ENCODE data around the gene TMEM132D. TPM values are rescaled to one million over a fixed set of nuclear protein-coding genes. Genes with fewer than 3 reads are reported as not detected.

The TMEM132D gene
- total RNA-seq, 5 donors from 2014 or later (not counting 1 experiment from before 2014, with no cell fraction given), result not detected

DNA sequence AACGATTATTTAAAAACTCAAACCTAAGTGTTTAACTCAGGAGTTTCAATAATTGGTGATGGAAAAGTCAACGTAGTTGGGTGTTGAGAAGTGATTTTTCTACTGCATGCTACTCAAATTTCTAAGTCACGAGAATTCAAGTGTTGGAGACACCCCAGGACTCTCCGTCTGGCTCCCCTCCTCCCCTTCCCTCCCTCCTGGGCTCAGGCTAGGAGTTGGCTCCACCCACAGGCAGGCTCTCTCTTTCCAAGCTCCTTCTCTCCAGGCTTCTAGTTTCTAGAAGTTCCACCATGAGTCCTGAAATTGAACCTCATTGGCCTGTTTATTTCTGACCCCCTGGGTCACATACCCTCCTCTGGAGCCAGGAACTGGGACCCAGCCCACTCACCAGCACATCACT lies 73.0 kb downstream of the TMEM132D start:
- H3K27me3 Mint-ChIP-seq, result no peaks in the 10 kb centered on the region
- Histone ChIP-seq H3K4me3 (ENCODE audit: control insufficient read depth in 1 of 2, extremely low read depth in 1 of 2, low read length in 1 of 2) (no peak overlapping the region), H3K36me3 (ENCODE audit: control insufficient read depth in 2 of 2, extremely low read depth in 1 of 2, insufficient read depth in 1 of 2, low read length in 1 of 2) (no peaks in the 10 kb centered on the region), H3K27ac (ENCODE audit: low read length) (no peak overlapping the region), H3K9me3 (no peaks in the 10 kb centered on the region), H3K27me3 (replicated peaks in 1 of 2; ENCODE audit: control insufficient read depth in 2 of 2, extremely low read depth in 1 of 2, insufficient read depth in 2 of 2, low read length in 1 of 2) (peaks cover 0 to 5% of the 10 kb centered on the region in 2 experiments), H3K4me1 (ENCODE audit: control insufficient read depth in 1 of 2, extremely low read depth in 1 of 2, insufficient read depth in 2 of 2, low read length in 2 of 2) (no peaks in the 10 kb centered on the region)
- no peaks in the 10 kb centered on the region for H3K36me3 Mint-ChIP-seq
- H3K27ac Mint-ChIP-seq, result no peak overlapping the region
- CTCF ChIA-PET, result no interaction called here
- no peaks in the 10 kb centered on the region for H3K4me1 Mint-ChIP-seq
- no peak overlapping the region for H3K4me3 Mint-ChIP-seq
- POLR2A ChIA-PET, result no interaction called here
- DNase-seq (no peak), ATAC-seq (replicated peaks in 1 of 4) (no peak)
- 25% methylated on average over 1 of the region's 4 CpGs for WGBS (ENCODE audit: insufficient coverage)
- H3K9me3 Mint-ChIP-seq, result peaks cover 0 to 3% (median 3%) of the 10 kb centered on the region in 3 donors

GRCh38 chr12:129827866-129828384 lies 75.9 kb downstream of the TMEM132D start:
- ATAC-seq (replicated peaks in 1 of 4) (no peak), DNase-seq (no peak)
- no peaks in the 10 kb centered on the region for H3K36me3 Mint-ChIP-seq
- H3K4me3 ChIP-seq (ENCODE audit: control insufficient read depth in 1 of 2, extremely low read depth in 1 of 2, low read length in 1 of 2), result no peak overlapping the region
- H3K27me3 Mint-ChIP-seq, result peaks cover 2 to 3% of the 10 kb centered on the region in 2 donors
- H3K9me3 Mint-ChIP-seq, result peaks cover 0 to 5% (median 2%) of the 10 kb centered on the region in 3 donors
- H3K27ac ChIP-seq (ENCODE audit: low read length), result no peak overlapping the region
- no peaks in the 10 kb centered on the region for H3K36me3 ChIP-seq (ENCODE audit: control insufficient read depth in 2 of 2, extremely low read depth in 1 of 2, insufficient read depth in 1 of 2, low read length in 1 of 2)
- no peak overlapping the region for H3K27ac Mint-ChIP-seq
- no peaks in the 10 kb centered on the region for H3K4me1 ChIP-seq (ENCODE audit: control insufficient read depth in 1 of 2, extremely low read depth in 1 of 2, insufficient read depth in 2 of 2, low read length in 2 of 2)
- H3K4me3 Mint-ChIP-seq, result no peak overlapping the region
- peaks cover 0 to 11% of the 10 kb centered on the region in 2 experiments for H3K27me3 ChIP-seq (replicated peaks in 1 of 2; ENCODE audit: control insufficient read depth in 2 of 2, extremely low read depth in 1 of 2, insufficient read depth in 2 of 2, low read length in 1 of 2)
- no CpG with 5 or more reads among the region's 2 CpGs for WGBS (ENCODE audit: insufficient coverage)
- H3K9me3 ChIP-seq, result no peaks in the 10 kb centered on the region
- POLR2A ChIA-PET, result no interaction called here
- CTCF ChIA-PET, result no interaction called here
- no peaks in the 10 kb centered on the region for H3K4me1 Mint-ChIP-seq

- H3K27me3 Mint-ChIP-seq, result peaks cover 2 to 3% of the 10 kb centered on the region in 2 donors
- peaks cover 0 to 7% (median 0%) of the 10 kb centered on the region in 3 donors for H3K9me3 Mint-ChIP-seq
- ATAC-seq (replicated peaks in 1 of 4), result no peak
These were observed 76.5 kb downstream of the TMEM132D start for GRCh38 chr12:129827102-129827865.

DNA sequence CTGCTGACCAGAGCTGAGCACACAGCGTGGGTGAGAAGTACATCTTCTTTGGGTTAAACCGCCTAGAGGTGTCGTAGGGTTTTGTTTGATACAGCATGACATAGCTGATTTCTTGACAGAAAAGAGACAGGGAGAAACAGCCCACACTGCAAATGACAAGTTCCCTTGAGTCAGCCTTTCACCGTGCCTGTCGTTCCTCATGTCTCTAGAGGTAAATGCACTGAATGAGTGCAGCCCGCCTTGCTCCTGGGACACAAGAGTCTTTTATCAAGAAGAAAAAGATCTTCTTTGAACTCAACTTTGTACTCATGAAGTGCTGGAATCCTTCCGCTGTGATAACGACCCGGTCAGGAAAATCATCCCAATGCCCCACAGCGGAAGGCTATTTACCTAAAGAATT lies 77.6 kb downstream of the TMEM132D start:
- H3K4me3 Mint-ChIP-seq, result no peak overlapping the region
- H3K36me3 Mint-ChIP-seq, result no peaks in the 10 kb centered on the region
- no peak for ATAC-seq (replicated peaks in 1 of 4)
- H3K27me3 Mint-ChIP-seq, result peaks cover 2 to 3% of the 10 kb centered on the region in 2 donors
- no peaks in the 10 kb centered on the region for H3K4me1 Mint-ChIP-seq
- CTCF ChIA-PET, result no interaction called here
- Histone ChIP-seq H3K4me3 (ENCODE audit: control insufficient read depth in 1 of 2, extremely low read depth in 1 of 2, low read length in 1 of 2) (no peak overlapping the region), H3K27ac (ENCODE audit: low read length) (no peak overlapping the region), H3K4me1 (ENCODE audit: control insufficient read depth in 1 of 2, extremely low read depth in 1 of 2, insufficient read depth in 2 of 2, low read length in 2 of 2) (no peaks in the 10 kb centered on the region), H3K27me3 (replicated peaks in 1 of 2; ENCODE audit: control insufficient read depth in 2 of 2, extremely low read depth in 1 of 2, insufficient read depth in 2 of 2, low read length in 1 of 2) (peaks cover 0 to 9% of the 10 kb centered on the region in 2 experiments), H3K36me3 (ENCODE audit: control insufficient read depth in 2 of 2, extremely low read depth in 1 of 2, insufficient read depth in 1 of 2, low read length in 1 of 2) (no peaks in the 10 kb centered on the region), H3K9me3 (no peaks in the 10 kb centered on the region)
- POLR2A ChIA-PET, result no interaction called here
- 82% methylated on average over 5 of the region's 10 CpGs for WGBS (ENCODE audit: insufficient coverage)
- DNase-seq, result no peak
- no peak overlapping the region for H3K27ac Mint-ChIP-seq
- peaks cover 0 to 11% (median 0%) of the 10 kb centered on the region in 3 donors for H3K9me3 Mint-ChIP-seq

More at GRCh38 chr12:129827102-129827865, 76.5 kb downstream of the TMEM132D start:
- H3K36me3 ChIP-seq (ENCODE audit: control insufficient read depth in 2 of 2, extremely low read depth in 1 of 2, insufficient read depth in 1 of 2, low read length in 1 of 2), result no peaks in the 10 kb centered on the region
- ChIA-PET CTCF (no interaction called here), POLR2A (no interaction called here)
- no peaks in the 10 kb centered on the region for H3K4me1 Mint-ChIP-seq
- H3K27ac Mint-ChIP-seq, result no peak overlapping the region
- no peak overlapping the region for H3K4me3 Mint-ChIP-seq
- no peak for DNase-seq
- no peak overlapping the region for H3K4me3 ChIP-seq (ENCODE audit: control insufficient read depth in 1 of 2, extremely low read depth in 1 of 2, low read length in 1 of 2)
- WGBS (ENCODE audit: insufficient coverage), result 0% methylated on average over 1 of the region's 5 CpGs
- peaks cover 0 to 11% of the 10 kb centered on the region in 2 experiments for H3K27me3 ChIP-seq (replicated peaks in 1 of 2; ENCODE audit: control insufficient read depth in 2 of 2, extremely low read depth in 1 of 2, insufficient read depth in 2 of 2, low read length in 1 of 2)
- no peaks in the 10 kb centered on the region for H3K4me1 ChIP-seq (ENCODE audit: control insufficient read depth in 1 of 2, extremely low read depth in 1 of 2, insufficient read depth in 2 of 2, low read length in 2 of 2)
- H3K9me3 ChIP-seq, result no peaks in the 10 kb centered on the region
- H3K27ac ChIP-seq (ENCODE audit: low read length), result no peak overlapping the region
- H3K36me3 Mint-ChIP-seq, result no peaks in the 10 kb centered on the region

GRCh38 chr12:129825316-129825715 lies 78.5 kb downstream of the TMEM132D start:
- 76% methylated on average over 5 of the region's 9 CpGs for WGBS (ENCODE audit: insufficient coverage)
- no peaks in the 10 kb centered on the region for H3K4me1 Mint-ChIP-seq
- DNase-seq (no peak), ATAC-seq (replicated peaks in 1 of 4) (no peak)
- H3K9me3 ChIP-seq, result no peaks in the 10 kb centered on the region
- H3K27ac ChIP-seq (ENCODE audit: low read length), result no peak overlapping the region
- H3K27me3 Mint-ChIP-seq, result peaks cover 2 to 3% of the 10 kb centered on the region in 2 donors
- no peak overlapping the region for H3K4me3 Mint-ChIP-seq
- H3K36me3 Mint-ChIP-seq, result no peaks in the 10 kb centered on the region
- CTCF ChIA-PET, result no interaction called here
- POLR2A ChIA-PET, result no interaction called here
- H3K27me3 ChIP-seq (replicated peaks in 1 of 2; ENCODE audit: control insufficient read depth in 2 of 2, extremely low read depth in 1 of 2, insufficient read depth in 2 of 2, low read length in 1 of 2), result peaks cover 0 to 6% of the 10 kb centered on the region in 2 experiments
- H3K36me3 ChIP-seq (ENCODE audit: control insufficient read depth in 2 of 2, extremely low read depth in 1 of 2, insufficient read depth in 1 of 2, low read length in 1 of 2), result no peaks in the 10 kb centered on the region
- H3K27ac Mint-ChIP-seq, result no peak overlapping the region
- peaks cover 0 to 11% (median 0%) of the 10 kb centered on the region in 3 donors for H3K9me3 Mint-ChIP-seq
- no peak overlapping the region for H3K4me3 ChIP-seq (ENCODE audit: control insufficient read depth in 1 of 2, extremely low read depth in 1 of 2, low read length in 1 of 2)
- no peaks in the 10 kb centered on the region for H3K4me1 ChIP-seq (ENCODE audit: control insufficient read depth in 1 of 2, extremely low read depth in 1 of 2, insufficient read depth in 2 of 2, low read length in 2 of 2)

DNA sequence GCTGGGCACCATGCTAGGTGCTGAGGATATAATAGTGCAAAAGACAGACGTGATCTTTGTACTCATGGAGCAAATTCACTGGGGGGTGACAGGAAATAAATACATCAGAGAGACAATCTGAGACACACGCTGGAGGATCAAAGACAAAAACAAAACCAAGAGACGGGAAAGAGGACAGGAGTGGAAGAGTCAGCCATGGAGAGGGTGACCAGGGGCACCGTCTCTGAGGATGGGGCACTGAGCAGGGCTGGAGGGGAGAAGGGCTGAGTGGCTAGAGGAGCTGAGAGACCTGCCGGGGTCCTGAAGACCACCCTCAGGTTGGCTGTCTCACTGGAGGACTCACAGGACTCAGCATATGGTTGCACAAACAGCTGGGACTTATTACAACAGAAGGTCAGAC lies 81.9 kb downstream of the TMEM132D start:
- Mint-ChIP-seq H3K4me1 (no peaks in the 10 kb centered on the region), H3K27me3 (peaks cover 2 to 3% of the 10 kb centered on the region in 2 donors), H3K27ac (no peak overlapping the region), H3K36me3 (no peaks in the 10 kb centered on the region), H3K4me3 (no peak overlapping the region), H3K9me3 (peaks cover 0 to 8% (median 2%) of the 10 kb centered on the region in 3 donors)
- DNase-seq, result no peak
- POLR2A ChIA-PET, result no interaction called here
- no peak for ATAC-seq (replicated peaks in 1 of 4)
- no peaks in the 10 kb centered on the region for H3K36me3 ChIP-seq (ENCODE audit: control insufficient read depth in 2 of 2, extremely low read depth in 1 of 2, insufficient read depth in 1 of 2, low read length in 1 of 2)
- no peak overlapping the region for H3K27ac ChIP-seq (ENCODE audit: low read length)
- no peaks in the 10 kb centered on the region for H3K9me3 ChIP-seq
- CTCF ChIA-PET, result no interaction called here
- no peak overlapping the region for H3K4me3 ChIP-seq (ENCODE audit: control insufficient read depth in 1 of 2, extremely low read depth in 1 of 2, low read length in 1 of 2)
- WGBS (ENCODE audit: insufficient coverage), result 72% methylated on average over 4 of the region's 5 CpGs
- no peaks in the 10 kb centered on the region for H3K4me1 ChIP-seq (ENCODE audit: control insufficient read depth in 1 of 2, extremely low read depth in 1 of 2, insufficient read depth in 2 of 2, low read length in 2 of 2)
- H3K27me3 ChIP-seq (replicated peaks in 1 of 2; ENCODE audit: control insufficient read depth in 2 of 2, extremely low read depth in 1 of 2, insufficient read depth in 2 of 2, low read length in 1 of 2), result peaks cover 0 to 6% of the 10 kb centered on the region in 2 experiments

All from T-cell (primary cell).